Ishikawa (cell line): ENCODE measurements around the gene SCML2.

ENCODE experiments used
- CEBPB ChIP-seq: IDR thresholded peaks from 2 replicates; pipeline ENCODE4 v1.6.1; 2012
- CREB1 ChIP-seq: IDR thresholded peaks from 2 replicates; pipeline ENCODE4 v1.6.1; 2012; ENCODE audit warnings: low read depth
- EGR1 ChIP-seq: IDR thresholded peaks from 2 replicates; pipeline ENCODE4 v1.6.1; 2012
- EP300 ChIP-seq: IDR thresholded peaks from 2 replicates; pipeline ENCODE4 v1.6.1; 2012; ENCODE audit warnings: borderline replicate concordance
- FOXM1 ChIP-seq: IDR thresholded peaks from 2 replicates; pipeline ENCODE4 v1.6.1; 2012; ENCODE audit warnings: low read depth, borderline replicate concordance
- MAX ChIP-seq: IDR thresholded peaks from 2 replicates; pipeline ENCODE4 v1.6.1; 2012
- NFIC ChIP-seq: IDR thresholded peaks from 2 replicates; pipeline ENCODE4 v1.6.1; 2012
- RAD21 ChIP-seq: IDR thresholded peaks from 2 replicates; pipeline ENCODE4 v1.6.1; 2012; ENCODE audit warnings: low read depth
- TAF1 ChIP-seq: IDR thresholded peaks from 2 replicates; pipeline ENCODE4 v1.6.1; 2012; ENCODE audit warnings: low read depth, mild to moderate bottlenecking
- TCF12 ChIP-seq: IDR thresholded peaks from 2 replicates; pipeline ENCODE4 v1.6.1; 2012; ENCODE audit warnings: low read depth
- TEAD4 ChIP-seq: IDR thresholded peaks from 2 replicates; pipeline ENCODE4 v1.6.1; 2012
- YY1 ChIP-seq: IDR thresholded peaks from 2 replicates; pipeline ENCODE4 v1.6.1; 2012; ENCODE audit warnings: low read depth
- ZBTB7A ChIP-seq: IDR thresholded peaks from 2 replicates; pipeline ENCODE4 v1.6.1; 2012; ENCODE audit warnings: low read depth
- TF ChIP-seq, protein P1 (sequence below): IDR thresholded peaks from 2 replicates; pipeline ENCODE4 v1.6.1; 2012
- TF ChIP-seq, protein P2 (sequence below): IDR thresholded peaks from 2 replicates; pipeline ENCODE4 v1.6.1; 2012; ENCODE audit warnings: low read depth, mild to moderate bottlenecking

Gene SCML2

GRCh38 chrX:18368402-18368801 lies 13.9 kb upstream of the SCML2 start:
- no peak for TF ChIP-seq EP300
- TF ChIP-seq MAX = no peak
- TF ChIP-seq TCF12 = no peak
- no peak for TF ChIP-seq YY1
- TF ChIP-seq NFIC = no peak
- TF ChIP-seq, protein P1, sequence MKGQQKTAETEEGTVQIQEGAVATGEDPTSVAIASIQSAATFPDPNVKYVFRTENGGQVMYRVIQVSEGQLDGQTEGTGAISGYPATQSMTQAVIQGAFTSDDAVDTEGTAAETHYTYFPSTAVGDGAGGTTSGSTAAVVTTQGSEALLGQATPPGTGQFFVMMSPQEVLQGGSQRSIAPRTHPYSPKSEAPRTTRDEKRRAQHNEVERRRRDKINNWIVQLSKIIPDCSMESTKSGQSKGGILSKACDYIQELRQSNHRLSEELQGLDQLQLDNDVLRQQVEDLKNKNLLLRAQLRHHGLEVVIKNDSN = 0 out of 2 replicates have a peak, but pooled peaks have one; percentile 24

DNA sequence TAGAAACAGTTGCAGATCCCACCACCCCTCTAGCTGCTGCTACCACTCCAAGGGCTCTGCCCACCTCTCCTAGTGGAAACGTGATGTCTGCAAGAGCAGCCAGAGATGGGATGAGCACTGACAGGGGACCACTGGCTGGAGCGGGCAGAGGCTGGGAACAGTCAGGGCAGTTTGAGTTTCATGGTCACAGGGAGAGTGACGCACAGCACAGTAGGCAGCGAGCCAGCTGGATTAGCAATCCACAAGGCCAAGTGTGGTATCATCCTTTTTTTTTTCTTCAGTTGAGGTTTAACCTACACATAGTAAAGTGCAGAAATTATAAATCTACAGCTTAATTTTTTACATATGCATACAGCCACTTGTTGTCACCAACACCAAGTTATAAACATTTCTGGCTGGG lies 6.4 kb upstream of the SCML2 start:
- TF ChIP-seq CEBPB (no peak), EP300 (no peak), NFIC (no peak), TEAD4 (no peak), EGR1 (no peak), RAD21 (no peak), TAF1 (no peak), FOXM1 (no peak), YY1 (no peak)
- TF ChIP-seq, protein P1 = no peak

DNA sequence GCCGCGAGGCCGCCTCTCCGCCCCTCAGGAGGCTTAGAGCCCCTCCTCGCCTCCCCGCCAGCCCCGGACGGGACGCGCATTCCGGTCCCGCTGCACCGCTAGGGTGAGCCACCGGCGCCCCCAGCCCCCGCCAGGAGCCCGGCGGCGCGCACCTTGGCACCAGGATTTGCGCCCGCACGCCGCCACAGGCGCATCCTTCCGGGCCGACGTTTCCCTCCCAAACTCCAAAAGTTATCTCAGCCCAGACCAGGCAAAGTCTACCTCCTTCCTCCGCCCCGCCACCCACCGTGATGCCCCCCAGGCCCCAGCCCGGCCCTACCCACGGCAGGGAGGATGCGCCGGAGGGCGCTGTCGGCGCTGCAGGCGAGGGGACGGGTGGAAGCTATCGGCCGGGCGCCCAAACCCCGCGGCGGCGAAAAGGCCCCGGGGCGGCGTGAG lies 538 bp downstream of the SCML2 start:
- no peak for TF ChIP-seq ZBTB7A
- no peak for TF ChIP-seq TCF12
- TF ChIP-seq FOXM1 = no peak
- TF ChIP-seq YY1 = no peak
- TF ChIP-seq MAX = no peak; the same call in 1 of the 2 replicates
- no peak for TF ChIP-seq TAF1
- TF ChIP-seq EGR1 = no peak

- no peak for TF ChIP-seq CEBPB
Observed at GRCh38 chrX:18351784-18352183, 2.7 kb downstream of the SCML2 start.

DNA sequence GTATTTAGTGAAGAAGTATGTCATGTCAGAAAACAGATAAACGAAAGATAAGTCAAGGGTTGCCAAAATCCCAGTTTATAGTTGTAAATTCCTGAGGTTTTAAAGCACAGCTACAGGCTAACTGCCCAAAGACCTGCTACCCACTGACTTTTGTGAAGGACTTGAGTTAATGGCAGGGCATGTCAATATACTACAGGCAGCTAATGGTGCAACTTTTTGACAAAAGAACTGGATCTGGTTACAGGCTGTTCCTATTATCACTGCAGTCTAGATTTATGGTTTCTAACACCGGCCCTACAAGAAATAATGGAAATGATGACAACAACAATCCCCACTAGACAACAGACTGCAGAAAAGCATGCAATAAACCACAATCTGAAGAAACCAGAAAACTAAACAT lies 6.4 kb downstream of the SCML2 start:
- TF ChIP-seq CREB1 = no peak
- no peak for TF ChIP-seq FOXM1
- no peak for TF ChIP-seq ZBTB7A
- no peak for TF ChIP-seq TEAD4
- TF ChIP-seq, protein P2, sequence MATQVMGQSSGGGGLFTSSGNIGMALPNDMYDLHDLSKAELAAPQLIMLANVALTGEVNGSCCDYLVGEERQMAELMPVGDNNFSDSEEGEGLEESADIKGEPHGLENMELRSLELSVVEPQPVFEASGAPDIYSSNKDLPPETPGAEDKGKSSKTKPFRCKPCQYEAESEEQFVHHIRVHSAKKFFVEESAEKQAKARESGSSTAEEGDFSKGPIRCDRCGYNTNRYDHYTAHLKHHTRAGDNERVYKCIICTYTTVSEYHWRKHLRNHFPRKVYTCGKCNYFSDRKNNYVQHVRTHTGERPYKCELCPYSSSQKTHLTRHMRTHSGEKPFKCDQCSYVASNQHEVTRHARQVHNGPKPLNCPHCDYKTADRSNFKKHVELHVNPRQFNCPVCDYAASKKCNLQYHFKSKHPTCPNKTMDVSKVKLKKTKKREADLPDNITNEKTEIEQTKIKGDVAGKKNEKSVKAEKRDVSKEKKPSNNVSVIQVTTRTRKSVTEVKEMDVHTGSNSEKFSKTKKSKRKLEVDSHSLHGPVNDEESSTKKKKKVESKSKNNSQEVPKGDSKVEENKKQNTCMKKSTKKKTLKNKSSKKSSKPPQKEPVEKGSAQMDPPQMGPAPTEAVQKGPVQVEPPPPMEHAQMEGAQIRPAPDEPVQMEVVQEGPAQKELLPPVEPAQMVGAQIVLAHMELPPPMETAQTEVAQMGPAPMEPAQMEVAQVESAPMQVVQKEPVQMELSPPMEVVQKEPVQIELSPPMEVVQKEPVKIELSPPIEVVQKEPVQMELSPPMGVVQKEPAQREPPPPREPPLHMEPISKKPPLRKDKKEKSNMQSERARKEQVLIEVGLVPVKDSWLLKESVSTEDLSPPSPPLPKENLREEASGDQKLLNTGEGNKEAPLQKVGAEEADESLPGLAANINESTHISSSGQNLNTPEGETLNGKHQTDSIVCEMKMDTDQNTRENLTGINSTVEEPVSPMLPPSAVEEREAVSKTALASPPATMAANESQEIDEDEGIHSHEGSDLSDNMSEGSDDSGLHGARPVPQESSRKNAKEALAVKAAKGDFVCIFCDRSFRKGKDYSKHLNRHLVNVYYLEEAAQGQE = no peak
- no peak for TF ChIP-seq EGR1
- TF ChIP-seq YY1 = no peak
- no peak for TF ChIP-seq TAF1
- no peak for TF ChIP-seq TCF12

- TF ChIP-seq CREB1 (no peak), YY1 (no peak), TEAD4 (no peak), NFIC (no peak), ZBTB7A (no peak), EP300 (no peak), TCF12 (no peak)
Observed at GRCh38 chrX:18309401-18309800, 45.1 kb downstream of the SCML2 start.

GRCh38 chrX:18297251-18297650 lies 57.2 kb downstream of the SCML2 start:
- TF ChIP-seq TCF12 = no peak
- TF ChIP-seq RAD21 = no peak
- TF ChIP-seq NFIC = no peak
- TF ChIP-seq CREB1 = no peak
- TF ChIP-seq TEAD4 = no peak
- TF ChIP-seq FOXM1 = no peak
- TF ChIP-seq CEBPB = no peak

DNA sequence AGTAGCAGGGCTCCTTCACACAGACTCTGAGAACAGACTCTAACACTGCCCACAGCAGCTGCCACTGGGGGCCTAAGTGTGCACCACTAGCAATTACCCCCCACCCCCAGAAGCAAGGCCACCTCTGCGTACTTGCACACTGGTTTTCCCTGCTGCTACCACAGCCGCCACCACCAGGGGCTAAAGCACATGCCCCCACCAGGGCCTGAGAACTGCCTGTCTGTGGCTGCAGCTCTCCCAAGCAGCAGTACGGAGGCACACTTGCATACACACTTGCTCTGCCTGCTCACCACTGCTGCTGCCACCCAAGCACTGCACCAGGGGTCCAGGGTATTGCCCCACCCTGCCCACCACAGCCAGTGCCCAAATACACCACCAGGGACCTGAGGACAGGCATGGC lies 59.6 kb downstream of the SCML2 start:
- no peak for TF ChIP-seq EP300
- no peak for TF ChIP-seq ZBTB7A
- TF ChIP-seq RAD21 = no peak
- TF ChIP-seq, protein P2 = no peak
- TF ChIP-seq NFIC = no peak
- no peak for TF ChIP-seq CREB1
- TF ChIP-seq, protein P1 = no peak
